Measurements from ENCODE around the gene EPB41L4A. TPM values are rescaled to one million over a fixed set of nuclear protein-coding genes. Genes with fewer than 3 reads are reported as not detected.

EPB41L4A gene
- total RNA-seq, 1 donor from 2014 or later, result 11.1 TPM

GRCh38 chr5:112348915-112349314, 70.2 kb downstream of the EPB41L4A start:
- FAIRE-seq (no peak), DNase-seq (ENCODE audit: low read depth) (no peak)
- no peak overlapping the region for H2AFZ ChIP-seq (ENCODE audit: low read depth, low read length)
- H3K4me2 ChIP-seq (ENCODE audit: low read length), result no peak overlapping the region
- Mint-ChIP-seq H3K27ac (ENCODE audit: unreplicated experiment) (no peak overlapping the region), H3K27me3 (ENCODE audit: low read depth, unreplicated experiment) (no peaks in the 10 kb centered on the region), H3K36me3 (ENCODE audit: low read depth, unreplicated experiment) (no peaks in the 10 kb centered on the region), H3K4me3 (ENCODE audit: unreplicated experiment) (no peak overlapping the region), H3K4me1 (ENCODE audit: low read depth, unreplicated experiment) (no peaks in the 10 kb centered on the region), H3K9me3 (ENCODE audit: unreplicated experiment) (no peaks in the 10 kb centered on the region)
- no peak overlapping the region for H3K4me3 ChIP-seq (ENCODE audit: insufficient read depth, low read depth, low read length)
- no peaks in the 10 kb centered on the region for H3K36me3 ChIP-seq (ENCODE audit: insufficient read depth, low read length)
- H3K9me3 ChIP-seq (ENCODE audit: insufficient read depth, low read depth, low read length), result no peaks in the 10 kb centered on the region
- no peaks in the 10 kb centered on the region for H4K20me1 ChIP-seq (ENCODE audit: insufficient read depth, low read length)
- TF ChIP-seq EZH2 (IDR thresholded peaks at IDR 0.05; ENCODE audit: insufficient read depth, low read length), result no peak
- no peak for TF ChIP-seq CTCF (IDR thresholded peaks at IDR 0.05; ENCODE audit: insufficient read depth, low read depth, low read length)
- H3K9ac ChIP-seq (ENCODE audit: low read length), result no peak overlapping the region
- no peaks in the 10 kb centered on the region for H3K4me1 ChIP-seq (ENCODE audit: insufficient read depth, low read length)
- no peaks in the 10 kb centered on the region for H3K79me2 ChIP-seq (ENCODE audit: insufficient read depth, low read length)
- no peak overlapping the region for H3K27ac ChIP-seq (ENCODE audit: low read depth, low read length)
- H3K27me3 ChIP-seq (ENCODE audit: insufficient read depth, low read length), result no peaks in the 10 kb centered on the region

- H3K27ac ChIP-seq (ENCODE audit: low read depth, low read length), result no peak overlapping the region
- no peaks in the 10 kb centered on the region for H4K20me1 ChIP-seq (ENCODE audit: insufficient read depth, low read length)
- Mint-ChIP-seq H3K9me3 (ENCODE audit: unreplicated experiment) (no peaks in the 10 kb centered on the region), H3K4me1 (ENCODE audit: low read depth, unreplicated experiment) (no peaks in the 10 kb centered on the region), H3K27me3 (ENCODE audit: low read depth, unreplicated experiment) (no peaks in the 10 kb centered on the region), H3K4me3 (ENCODE audit: unreplicated experiment) (no peak overlapping the region), H3K27ac (ENCODE audit: unreplicated experiment) (no peak overlapping the region), H3K36me3 (ENCODE audit: low read depth, unreplicated experiment) (no peaks in the 10 kb centered on the region)
- TF ChIP-seq CTCF (IDR thresholded peaks at IDR 0.05; ENCODE audit: insufficient read depth, low read depth, low read length) (no peak), EZH2 (IDR thresholded peaks at IDR 0.05; ENCODE audit: insufficient read depth, low read length) (no peak)
- H2AFZ ChIP-seq (ENCODE audit: low read depth, low read length), result no peak overlapping the region
- no peaks in the 10 kb centered on the region for H3K4me1 ChIP-seq (ENCODE audit: insufficient read depth, low read length)
- no peak overlapping the region for H3K4me2 ChIP-seq (ENCODE audit: low read length)
- no peaks in the 10 kb centered on the region for H3K36me3 ChIP-seq (ENCODE audit: insufficient read depth, low read length)
- no peaks in the 10 kb centered on the region for H3K27me3 ChIP-seq (ENCODE audit: insufficient read depth, low read length)
- no peaks in the 10 kb centered on the region for H3K79me2 ChIP-seq (ENCODE audit: insufficient read depth, low read length)
- DNase-seq (ENCODE audit: low read depth) (no peak), FAIRE-seq (no peak)
- no peak overlapping the region for H3K9ac ChIP-seq (ENCODE audit: low read length)
- no peaks in the 10 kb centered on the region for H3K9me3 ChIP-seq (ENCODE audit: insufficient read depth, low read depth, low read length)
- no peak overlapping the region for H3K4me3 ChIP-seq (ENCODE audit: insufficient read depth, low read depth, low read length)
Measured at GRCh38 chr5:112348387-112348786, 70.7 kb downstream of the EPB41L4A start.

GRCh38 chr5:112346411-112347044, 72.5 kb downstream of the EPB41L4A start:
- Mint-ChIP-seq H3K9me3 (ENCODE audit: unreplicated experiment) (no peaks in the 10 kb centered on the region), H3K36me3 (ENCODE audit: low read depth, unreplicated experiment) (no peaks in the 10 kb centered on the region), H3K4me3 (ENCODE audit: unreplicated experiment) (no peak overlapping the region), H3K4me1 (ENCODE audit: low read depth, unreplicated experiment) (no peaks in the 10 kb centered on the region), H3K27me3 (ENCODE audit: low read depth, unreplicated experiment) (no peaks in the 10 kb centered on the region), H3K27ac (ENCODE audit: unreplicated experiment) (no peak overlapping the region)
- Histone ChIP-seq H3K9me3 (ENCODE audit: insufficient read depth, low read depth, low read length) (no peaks in the 10 kb centered on the region), H3K4me1 (ENCODE audit: insufficient read depth, low read length) (no peaks in the 10 kb centered on the region), H3K27me3 (ENCODE audit: insufficient read depth, low read length) (no peaks in the 10 kb centered on the region), H3K36me3 (ENCODE audit: insufficient read depth, low read length) (no peaks in the 10 kb centered on the region), H3K79me2 (ENCODE audit: insufficient read depth, low read length) (no peaks in the 10 kb centered on the region), H3K9ac (ENCODE audit: low read length) (no peak overlapping the region), H3K4me3 (ENCODE audit: insufficient read depth, low read depth, low read length) (no peak overlapping the region), H3K4me2 (ENCODE audit: low read length) (no peak overlapping the region), H4K20me1 (ENCODE audit: insufficient read depth, low read length) (no peaks in the 10 kb centered on the region), H2AFZ (ENCODE audit: low read depth, low read length) (no peak overlapping the region), H3K27ac (ENCODE audit: low read depth, low read length) (no peak overlapping the region)
- TF ChIP-seq CTCF (IDR thresholded peaks at IDR 0.05; ENCODE audit: insufficient read depth, low read depth, low read length) (no peak), EZH2 (IDR thresholded peaks at IDR 0.05; ENCODE audit: insufficient read depth, low read length) (no peak)
- FAIRE-seq, result no peak
- DNase-seq (ENCODE audit: low read depth), result no peak
